ENCODE data around the gene TMEM178B. TPM values are rescaled to one million over a fixed set of nuclear protein-coding genes. Genes with fewer than 3 reads are reported as not detected.

The TMEM178B gene

Small RNAs within 50 kb of the gene (small RNA-seq; reads per million reads assigned to genes)
- gene AC006362.1: not detected
- gene RNU4-74P: not detected

Measured in skeletal muscle satellite cell (primary cell).